Ramos (cell line): ENCODE results near the gene PNKD.
"Not testable (repeated sequence)": the region's sequence is repeated elsewhere in the genome, so short reads cannot be mapped to it uniquely, and the experiment has no call there.

Experiments
- in situ Hi-C: fragments of 300-500 bp; cut with MboI; formaldehyde crosslinking; loops from one replicate; pipeline ENCODE4 v1.14.3; 2022; ENCODE audit warnings: low sequenced_read_pairs; ENCODE audit not compliant: unreplicated experiment

PNKD gene

GRCh38 chr2:218311541-218312266, 41.4 kb downstream of the PNKD start:
- in situ Hi-C loops: not testable (repeated sequence)

- in situ Hi-C loops: no loop called here
Observed at GRCh38 chr2:218312267-218312756, 42.0 kb downstream of the PNKD start.

GRCh38 chr2:218313356-218313755, 43.0 kb downstream of the PNKD start:
- in situ Hi-C loops: no loop called here

- in situ Hi-C loops: not testable (repeated sequence)
Observed at GRCh38 chr2:218314764-218315163, 44.4 kb downstream of the PNKD start.

- in situ Hi-C loops: no loop called here
Observed at GRCh38 chr2:218315397-218315796, 45.1 kb downstream of the PNKD start.

- in situ Hi-C loops: no loop called here
Observed at GRCh38 chr2:218317303-218317630, 46.9 kb downstream of the PNKD start.

GRCh38 chr2:218317835-218318234, 47.5 kb downstream of the PNKD start:
- in situ Hi-C loops: no loop called here

GRCh38 chr2:218318241-218318640, 47.9 kb downstream of the PNKD start:
- in situ Hi-C loops: no loop called here

GRCh38 chr2:218319813-218320365, 49.6 kb downstream of the PNKD start:
- in situ Hi-C loops: no loop called here

GRCh38 chr2:218320704-218321336, 50.5 kb downstream of the PNKD start:
- in situ Hi-C loops: no loop called here

- in situ Hi-C loops: no loop called here
Observed at GRCh38 chr2:218322768-218323525, 52.6 kb downstream of the PNKD start.

- in situ Hi-C loops: no loop called here
Observed at GRCh38 chr2:218323526-218324472, 53.5 kb downstream of the PNKD start.

- in situ Hi-C loops: no loop called here
Observed at GRCh38 chr2:218325566-218326160, 55.3 kb downstream of the PNKD start.

- in situ Hi-C loops: no loop called here
Observed at GRCh38 chr2:218326315-218326714, 56.0 kb downstream of the PNKD start.

- in situ Hi-C loops: no loop called here
Observed at GRCh38 chr2:218327451-218328210, 57.3 kb downstream of the PNKD start.

- in situ Hi-C loops: no loop called here
Observed at GRCh38 chr2:218328294-218328693, 58.0 kb downstream of the PNKD start.

GRCh38 chr2:218329027-218329825, 58.9 kb downstream of the PNKD start:
- in situ Hi-C loops: no loop called here
